H1 (cell line): ENCODE data around the gene NIN. TPM values are rescaled to one million over a fixed set of nuclear protein-coding genes. Genes with fewer than 3 reads are reported as not detected.

ENCODE experiments used
- CTCF ChIA-PET: fragments of 300-600 bp; sonication (Branson Sonifier 250); formaldehyde crosslinking; loops from one replicate; lab custom pipeline; 2021; ENCODE audit not compliant: partially characterized antibody; lab: Charles Lee
- POLR2A ChIA-PET: fragments of 300-600 bp; sonication (Branson Sonifier 250); formaldehyde crosslinking; loops from one replicate; lab custom pipeline; 2021; ENCODE audit warnings: inconsistent platforms; ENCODE audit not compliant: partially characterized antibody; lab: Charles Lee
- DNase-seq, 2 experiments: peaks; one replicate each; pipeline versions ENCODE4 v3.0.0 to v3.0.0-alpha.2; 2010 to 2022; ENCODE audit warnings: low spot score in 2 of 2, low read depth in 1 of 2, mixed read lengths in 1 of 2
- FAIRE-seq: peaks from 2 replicates; lab custom pipeline; 2011; peaks lifted over from hg19 to GRCh38; lab: Jason Lieb, UNC
- H2AFZ ChIP-seq: 2 replicates; pipeline ENCODE4 v1.8.1; 2012; ENCODE audit warnings: low read length, inconsistent platforms
- H2AK5ac ChIP-seq: 2 replicates; pipeline ENCODE4 v1.6.1; 2013; ENCODE audit warnings: low read depth, low read length
- H2BK120ac ChIP-seq: replicated peaks from 2 replicates; pipeline ENCODE3; 2013; ENCODE audit warnings: low read depth, low read length, inconsistent platforms
- H2BK12ac ChIP-seq: 2 replicates; pipeline ENCODE4 v1.6.1; 2013; ENCODE audit warnings: low read depth, low read length
- H2BK15ac ChIP-seq: 2 replicates; pipeline ENCODE4 v1.6.1; 2013; ENCODE audit warnings: low read length
- H2BK20ac ChIP-seq: 2 replicates; pipeline ENCODE4 v1.6.1; 2013; ENCODE audit warnings: low read length
- H2BK5ac ChIP-seq: 2 replicates; pipeline ENCODE4 v1.6.1; 2013; ENCODE audit warnings: low read depth, low read length
- H3K14ac ChIP-seq: 2 replicates; pipeline ENCODE4 v1.6.1; 2013; ENCODE audit warnings: inconsistent platforms; ENCODE audit not compliant: insufficient read length
- H3K18ac ChIP-seq: 2 replicates; pipeline ENCODE4 v1.6.1; 2013; ENCODE audit warnings: low read length; ENCODE audit errors: extremely low read depth
- H3K23ac ChIP-seq: 2 replicates; pipeline ENCODE4 v1.6.1; 2013; ENCODE audit warnings: inconsistent platforms; ENCODE audit not compliant: insufficient read length
- H3K23me2 ChIP-seq: 2 replicates; pipeline ENCODE4 v1.6.1; 2013; ENCODE audit warnings: low read depth, low read length
- H3K27ac ChIP-seq: 2 replicates; pipeline ENCODE4 v1.6.1; 2011; ENCODE audit warnings: low read depth, low read length, inconsistent platforms
- H3K27me3 ChIP-seq, 4 experiments: replicated peaks in 1 of 4; 1 replicate in 1 of 4; 2 replicates in 3 of 4; pipeline versions ENCODE4 v1.6.1 to v1.8.1; 2011 to 2013; ENCODE audit warnings: low read length in 3 of 4, mild to moderate bottlenecking in 3 of 4, inconsistent platforms in 2 of 4, mixed read lengths in 2 of 4, moderate library complexity in 1 of 4; ENCODE audit not compliant: control insufficient read depth in 3 of 4, insufficient read depth in 3 of 4; ENCODE audit errors: extremely low read depth in 1 of 4
- H3K36me3 ChIP-seq, 4 experiments: 2 replicates each; pipeline versions ENCODE4 v1.6.1 to v1.8.1; 2011 to 2013; ENCODE audit warnings: mild to moderate bottlenecking in 4 of 4, low read length in 3 of 4, moderate library complexity in 2 of 4, control low read depth in 1 of 4, inconsistent platforms in 1 of 4; ENCODE audit not compliant: insufficient read depth in 4 of 4, control insufficient read depth in 2 of 4
- H3K4ac ChIP-seq: replicated peaks from 2 replicates; pipeline ENCODE3; 2013; ENCODE audit warnings: low read length, low read depth, mixed read lengths, inconsistent platforms; ENCODE audit not compliant: insufficient read length
- H3K4me1 ChIP-seq, 4 experiments: replicated peaks in 1 of 4; 1 replicate in 1 of 4; 2 replicates in 3 of 4; pipeline versions ENCODE4 v1.6.1 to v1.8.1; 2011 to 2013; ENCODE audit warnings: low read length in 3 of 4, inconsistent platforms in 2 of 4, mixed read lengths in 1 of 4; ENCODE audit not compliant: insufficient read depth in 4 of 4, control insufficient read depth in 3 of 4
- H3K4me2 ChIP-seq, 2 experiments: 2 replicates each; pipeline versions ENCODE4 v1.6.1 to v1.8.1; 2011 to 2013; ENCODE audit warnings: low read depth in 2 of 2, low read length in 2 of 2, control low read depth in 1 of 2, inconsistent platforms in 1 of 2, mild to moderate bottlenecking in 1 of 2; ENCODE audit not compliant: insufficient read depth in 1 of 2
- H3K4me3 ChIP-seq, 4 experiments: fragments of 200-600, 300-600 bp in 1 of 4; sonication (generic), shearing (Covaris generic), sonication (Bioruptor Twin) in 1 of 4; 2 replicates each; pipeline versions ENCODE4 v1.5.1 to v1.8.1; 2011 to 2016; ENCODE audit warnings: low read length in 4 of 4, low read depth in 3 of 4, control low read depth in 2 of 4, inconsistent platforms in 2 of 4, mild to moderate bottlenecking in 2 of 4, mixed read lengths in 1 of 4, moderate library complexity in 1 of 4; ENCODE audit not compliant: insufficient read depth in 2 of 4; ENCODE audit errors: extremely low read depth in 1 of 4
- H3K56ac ChIP-seq: replicated peaks from 2 replicates; pipeline ENCODE3; 2013; ENCODE audit warnings: low read depth, mild to moderate bottlenecking, mixed read lengths, low read length, inconsistent platforms; ENCODE audit not compliant: insufficient read length
- H3K79me1 ChIP-seq: 2 replicates; pipeline ENCODE4 v1.6.1; 2013; ENCODE audit warnings: low read depth, low read length, control low read depth
- H3K79me2 ChIP-seq, 2 experiments: 2 replicates each; pipeline versions ENCODE4 v1.6.1 to v1.8.1; 2012 to 2013; ENCODE audit warnings: low read length in 2 of 2, mild to moderate bottlenecking in 2 of 2, inconsistent platforms in 1 of 2; ENCODE audit not compliant: insufficient read depth in 2 of 2, control insufficient read depth in 1 of 2
- H3K9ac ChIP-seq, 4 experiments: replicated peaks in 1 of 4; 1 replicate in 1 of 4; 2 replicates in 3 of 4; pipeline versions ENCODE4 v1.6.1 to v1.8.1; 2011 to 2013; ENCODE audit warnings: low read depth in 3 of 4, low read length in 3 of 4, control low read depth in 2 of 4, mild to moderate bottlenecking in 2 of 4, moderate library complexity in 2 of 4, inconsistent platforms in 1 of 4; ENCODE audit errors: extremely low read depth in 1 of 4
- H3K9me3 ChIP-seq, 2 experiments: 2 replicates each; pipeline versions ENCODE4 v1.6.1 to v1.8.1; 2012 to 2013; ENCODE audit warnings: mild to moderate bottlenecking in 2 of 2, moderate library complexity in 2 of 2, control low read depth in 1 of 2, inconsistent platforms in 1 of 2, low read depth in 1 of 2, low read length in 1 of 2, mixed read lengths in 1 of 2; ENCODE audit not compliant: insufficient read depth in 2 of 2
- H4K20me1 ChIP-seq, 2 experiments: replicated peaks in 1 of 2; 2 replicates each; pipeline versions ENCODE3 to v1.8.1; 2011 to 2013; ENCODE audit warnings: inconsistent platforms in 2 of 2, low read length in 2 of 2, mild to moderate bottlenecking in 1 of 2; ENCODE audit not compliant: insufficient read depth in 2 of 2, control insufficient read depth in 1 of 2
- H4K5ac ChIP-seq: 2 replicates; pipeline ENCODE4 v1.6.1; 2013; ENCODE audit warnings: low read length, low read depth, mixed read lengths, inconsistent platforms; ENCODE audit not compliant: insufficient read length
- H4K8ac ChIP-seq: 2 replicates; pipeline ENCODE4 v1.8.0; 2013; ENCODE audit warnings: mild to moderate bottlenecking, moderate library complexity, low read length, inconsistent platforms; ENCODE audit not compliant: insufficient read depth; ENCODE audit errors: extremely low read depth
- H4K91ac ChIP-seq: replicated peaks from 2 replicates; pipeline ENCODE3; 2013; ENCODE audit warnings: low read length, mixed read lengths, inconsistent platforms; ENCODE audit not compliant: insufficient read length
- CTCF ChIP-seq, 3 experiments: IDR thresholded peaks; 1 replicate in 2 of 3; 2 replicates in 1 of 3; pipeline versions ENCODE4 v1.5.1 to v1.6.1; 2011; ENCODE audit warnings: low read length in 3 of 3, mild to moderate bottlenecking in 3 of 3, inconsistent platforms in 2 of 3, low read depth in 1 of 3, moderate library complexity in 1 of 3; ENCODE audit not compliant: insufficient read depth in 1 of 3; ENCODE audit errors: control extremely low read depth in 1 of 3
- POLR2AphosphoS5 ChIP-seq: IDR thresholded peaks from 2 replicates; pipeline ENCODE4 v1.6.1; 2011; ENCODE audit warnings: low read depth, low read length
- POU5F1 ChIP-seq: IDR thresholded peaks from 2 replicates; pipeline ENCODE4 v1.6.1; 2011; ENCODE audit warnings: low read depth, mild to moderate bottlenecking, low read length, moderate library complexity
- RAD21 ChIP-seq, 2 experiments: IDR thresholded peaks in 1 of 2; conservative IDR thresholded peaks in 1 of 2; 2 replicates each; pipeline ENCODE4 v1.6.1; 2011; ENCODE audit warnings: low read depth in 2 of 2, low read length in 2 of 2, improper control_type of control experiment in 1 of 2, inconsistent platforms in 1 of 2, mild to moderate bottlenecking in 1 of 2, moderate library complexity in 1 of 2
- SIX5 ChIP-seq: IDR thresholded peaks from 2 replicates; pipeline ENCODE4 v1.6.1; 2011; ENCODE audit warnings: mild to moderate bottlenecking, low read depth, low read length
- TAF1 ChIP-seq: IDR thresholded peaks from 2 replicates; pipeline ENCODE4 v1.6.1; 2011; ENCODE audit warnings: mild to moderate bottlenecking, low read depth, low read length
- WGBS, 2 experiments: shearing (Covaris generic) in 1 of 2; methylation state at CpG; one replicate each; pipeline versions ENCODE4 v1.1.6 to v1.1.7; 2013 to 2015; ENCODE audit warnings: low lambda C conversion rate in 2 of 2, mixed read lengths in 2 of 2, inconsistent platforms in 1 of 2, low coverage in 1 of 2, missing lambda C conversion rate in 1 of 2; ENCODE audit not compliant: insufficient replicate concordance in 2 of 2, insufficient coverage in 1 of 2, insufficient read length in 1 of 2; ENCODE audit errors: extremely low coverage in 1 of 2, missing lambda C conversion rate in 1 of 2; 5-methylcytosine and 5-hydroxymethylcytosine counted together
- polyA plus RNA-seq, 7 experiments: library from polyadenylated mRNA; depleted of rRNA in 3 of 7; stranded (reverse) in 5 of 7; unstranded in 2 of 7; fragments of >200 nt in 5 of 7; fragments of 200-250 nt in 2 of 7; gene quantifications; 1 replicate in 5 of 7; 2 replicates in 1 of 7; 4 replicates in 1 of 7; pipeline versions ENCODE4 v1.2.1 to v1.2.3, GENCODE V29; 2011 to 2013; ENCODE audit warnings: missing spikeins in 2 of 7, mixed read lengths in 2 of 7
- total RNA-seq: library from RNA; stranded (reverse); fragmentation: NEBNext Ultra II Directional; extraction: Animal tissue kit (Norgen Biotek cat#: 25700); gene quantifications from 2 replicates; pipeline ENCODE4 v1.2.1, GENCODE V29; 2021

NIN gene
- total and polyA plus RNA-seq, 2 of the 8 experiments (the other 6 are each of a cell fraction or from before 2014, with no cell fraction given), result 3.2 to 21.3 TPM

- CTCF ChIA-PET, result interaction anchor here (0.7 to 2.2 kb wide), 12 partner anchors 10 to 109 kb away, joined by 3 to 6 read pairs (median 4); no protein-coding TSS in a partner anchor
- no peak overlapping the region for H3K4ac ChIP-seq
- 100% methylated on average over 1 of the region's 1 CpG; no CpG with 5 or more reads in 1 of the 2 experiments for WGBS, 2 experiments
These were observed 142.1 kb downstream of the NIN start for GRCh38 chr14:50688875-50689274.

More at GRCh38 chr14:50688875-50689274, 142.1 kb downstream of the NIN start:
- Histone ChIP-seq H3K4me1 (no peaks in the 10 kb centered on the region), H3K56ac (no peak overlapping the region), H2BK15ac (no peak overlapping the region), H3K27me3 (no peaks in the 10 kb centered on the region), H3K14ac (no peak overlapping the region), H3K79me2 (no peaks in the 10 kb centered on the region), H2BK20ac (no peak overlapping the region), H4K5ac (no peak overlapping the region), H3K23ac (no peak overlapping the region), H2BK5ac (no peak overlapping the region), H2AFZ (peak overlapping the region; percentile 48), H2BK120ac (no peak overlapping the region), H4K8ac (no peak overlapping the region), H3K4me2 (no peak overlapping the region), H4K20me1 (no peaks in the 10 kb centered on the region), H3K27ac (no peak overlapping the region), H3K9ac (no peak overlapping the region), H3K23me2 (no peaks in the 10 kb centered on the region), H2BK12ac (no peak overlapping the region), H3K79me1 (no peaks in the 10 kb centered on the region), H3K9me3 (peaks cover 4 to 6% of the 10 kb centered on the region in 2 experiments), H3K4me3 (no peak overlapping the region), H4K91ac (no peak overlapping the region), H2AK5ac (no peak overlapping the region), H3K36me3 (no peaks in the 10 kb centered on the region), H3K18ac (no peak overlapping the region)
- no peak for TF ChIP-seq POU5F1
- TF ChIP-seq SIX5, result no peak
- TF ChIP-seq POLR2AphosphoS5, result no peak
- no peak for TF ChIP-seq TAF1
- peak; percentile 54 to 61 for TF ChIP-seq RAD21 (IDR thresholded peaks at IDR 0.05 in 1 of 2, conservative IDR thresholded peaks at IDR 0.05 in 1 of 2; ENCODE audit: low read depth in 2 of 2, low read length in 2 of 2)
- peak; percentile 21 to 43 (median 42); a peak in 3 of 4 replicates for TF ChIP-seq CTCF (IDR thresholded peaks at IDR 0.05; ENCODE audit: control extremely low read depth in 1 of 3, insufficient read depth in 1 of 3, low read depth in 1 of 3, low read length in 3 of 3)
- POLR2A ChIA-PET, result interaction anchor here (0.6 to 1.4 kb wide), 2 partner anchors 19 to 20 kb away, joined by 3 read pairs; partner anchors contain the start of gene SAV1
- no peak for DNase-seq
- peak; percentile 7 for FAIRE-seq
